Activated CD4-positive, alpha-beta T cell treated with anti-CD3 and anti-CD28 coated beads, Interleukin-10, Interleukin-2, amounts not matched to agents 100 ng/mL and 50 ng/mL, durations not matched to agents 16 hours and 8 hours (primary cell): ENCODE data around the gene SRRD.
"Not testable (repeated sequence)": the region's sequence is repeated elsewhere in the genome, so short reads cannot be mapped to it uniquely, and the experiment has no call there.

ENCODE experiments used
- DNase-seq: peaks from one replicate; pipeline ENCODE4 v3.0.0-alpha.2; 2020

Gene SRRD

GRCh38 chr22:26525946-26526564 lies 42.4 kb downstream of the SRRD start:
- no peak for DNase-seq

GRCh38 chr22:26527167-26527566 lies 43.5 kb downstream of the SRRD start:
- DNase-seq, result no peak

GRCh38 chr22:26527574-26528465 lies 44.1 kb downstream of the SRRD start:
- DNase-seq, result no peak

DNA sequence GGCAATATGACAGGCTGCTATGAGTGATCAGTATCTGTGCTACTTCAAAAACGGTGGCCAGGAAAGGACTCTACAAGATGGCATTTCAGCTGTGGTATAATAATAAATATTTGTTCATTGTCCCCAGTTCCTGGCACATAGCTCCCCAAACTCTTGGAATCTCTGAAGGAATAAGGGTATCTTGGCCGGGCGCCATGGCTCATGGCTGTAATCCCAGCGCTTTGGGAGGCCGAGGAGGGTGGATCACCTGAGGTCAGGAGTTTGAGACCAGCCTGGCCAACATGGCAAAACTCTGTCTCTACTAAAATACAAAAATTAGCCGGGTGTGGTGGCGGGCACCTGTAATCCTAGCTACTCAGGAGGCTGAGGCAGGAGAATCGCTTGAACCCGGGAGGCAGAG lies 44.8 kb downstream of the SRRD start:
- not testable (repeated sequence) for DNase-seq

GRCh38 chr22:26529345-26529744 lies 45.7 kb downstream of the SRRD start:
- no peak for DNase-seq

DNA sequence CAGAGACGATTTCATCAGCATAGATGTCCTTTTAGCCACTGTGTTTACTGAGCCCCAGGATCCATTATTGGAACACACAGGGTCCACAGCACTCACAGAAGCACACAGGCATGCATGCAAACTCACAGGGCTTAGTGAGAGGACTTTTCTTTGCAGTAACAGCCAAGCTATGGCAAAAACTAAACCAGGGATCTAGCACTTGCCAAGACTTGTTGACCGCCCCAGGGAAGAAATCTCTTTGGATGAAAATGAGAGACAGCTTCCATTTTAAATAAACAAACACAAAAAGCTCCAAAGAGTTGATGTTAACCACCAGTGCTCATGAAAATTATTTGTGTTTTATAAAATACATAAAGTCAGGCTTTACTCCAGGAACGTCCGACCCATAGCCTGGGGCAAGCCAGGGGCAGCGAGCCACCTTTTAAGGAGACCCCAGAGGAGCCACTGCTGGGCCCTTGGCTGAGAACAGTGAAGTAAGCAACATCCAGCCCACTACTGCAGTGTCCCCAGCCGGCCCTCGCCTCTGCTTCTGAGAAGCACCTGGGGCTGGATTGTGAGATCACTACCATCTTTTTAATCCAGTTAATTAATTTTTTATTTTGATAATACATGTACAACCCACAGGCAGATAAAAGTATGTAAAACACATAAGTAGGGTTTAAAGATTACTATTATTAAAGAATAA lies 50.6 kb downstream of the SRRD start:
- DNase-seq, result no peak

- no peak for DNase-seq
Observed at GRCh38 chr22:26534874-26535602, 51.4 kb downstream of the SRRD start.

DNA sequence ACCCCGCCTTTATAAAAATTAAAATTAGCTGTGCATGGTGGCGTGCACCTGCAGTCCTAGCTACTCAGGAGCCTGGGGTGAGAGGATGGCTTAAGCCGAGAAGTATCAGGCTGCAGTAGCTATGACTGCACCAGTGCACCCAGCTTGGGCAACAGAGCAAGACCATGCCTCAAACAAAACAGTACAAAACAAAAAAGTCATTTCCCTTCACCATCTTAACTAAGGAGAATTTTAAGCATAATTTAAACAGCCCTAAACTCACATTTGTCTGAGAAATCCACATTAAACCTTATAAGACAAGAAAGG lies 51.9 kb downstream of the SRRD start:
- DNase-seq, result no peak

GRCh38 chr22:26536056-26536761 lies 52.5 kb downstream of the SRRD start:
- DNase-seq, result no peak

GRCh38 chr22:26536762-26537134 lies 53.1 kb downstream of the SRRD start:
- no peak for DNase-seq

GRCh38 chr22:26540119-26540518 lies 56.4 kb downstream of the SRRD start:
- DNase-seq, result no peak

DNA sequence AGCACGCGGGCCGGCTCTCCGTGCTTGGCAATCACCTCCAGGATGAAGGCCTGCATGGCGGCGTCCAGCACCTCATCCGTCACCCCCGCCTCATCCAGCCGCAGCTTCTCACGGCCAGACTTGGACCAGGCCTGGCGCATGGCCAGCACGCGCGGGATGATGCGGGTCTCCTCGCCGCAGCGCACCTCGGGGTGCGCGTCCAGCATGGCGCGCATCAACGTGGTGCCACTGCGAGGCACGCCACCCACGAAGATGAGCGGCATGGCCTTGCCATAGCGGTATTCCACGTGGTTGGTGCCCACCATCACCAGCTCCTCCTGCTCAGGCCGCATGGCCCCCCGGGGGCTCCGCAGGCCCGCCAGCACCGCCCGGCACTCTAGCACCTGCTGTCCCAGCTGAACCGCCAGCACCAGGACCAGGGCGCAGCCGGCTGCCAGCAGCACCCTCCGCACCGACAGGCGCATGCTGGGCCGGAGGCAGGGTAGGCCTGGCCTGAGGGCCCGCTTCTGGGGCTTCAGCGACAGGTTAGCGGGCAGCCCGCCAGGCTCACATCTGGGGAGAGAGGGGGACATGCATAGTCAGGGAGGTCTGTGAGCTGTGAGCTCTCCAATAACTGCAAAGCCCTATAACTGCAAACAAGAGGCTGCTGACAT lies 57.6 kb downstream of the SRRD start:
- DNase-seq, result no peak

GRCh38 chr22:26542831-26543230 lies 59.2 kb downstream of the SRRD start:
- peak; percentile 27 for DNase-seq
